Endodermal cell (in vitro differentiated cells): Measurements from ENCODE around the gene CNIH4. TPM values are rescaled to one million over a fixed set of nuclear protein-coding genes. Genes with fewer than 3 reads are reported as not detected.

Source experiments
- microRNA-seq: library from miRNA; unstranded; fragments of <30 nt; microRNA quantifications from one replicate; pipeline ENCODE4 v1.2.0, GENCODE V29; 2020; ENCODE audit warnings: borderline microRNAs expressed
- total RNA-seq, 2 donors: library from RNA; stranded (reverse); fragmentation: NEBNext Ultra II Directional in 1 of 2; extraction: Animal tissue kit (Norgen Biotek cat#: 25700) in 1 of 2; gene quantifications; 2 replicates in 1 of 2; 3 replicates in 1 of 2; pipeline ENCODE4 v1.2.1, GENCODE V29; 2021

CNIH4 gene
- total RNA-seq, 2 donors from 2014 or later: 63.7 to 67.8 TPM

Small RNA genes lying within 50 kb of the gene (microRNA-seq; reads per million reads assigned to microRNA genes)
- gene MIR4742: 0.59 reads per million

Other genes with a start within 250 kb of the CNIH4 start
- 10 to 100 TPM; 33.2 to 40.1 TPM for gene FBXO28, start 242.8 kb upstream of the CNIH4 start, total RNA-seq
- 10 to 100 TPM; 25.0 to 28.9 TPM for gene DEGS1, start 173.6 kb upstream of the CNIH4 start, total RNA-seq
- gene NVL, start 26.7 kb upstream of the CNIH4 start, total RNA-seq: 10 to 100 TPM; 42.4 TPM
- 10 to 100 TPM; 75.9 to 79.0 TPM for gene WDR26, start 77.9 kb downstream of the CNIH4 start, total RNA-seq